ENCODE results near the gene BCAP31. TPM values are rescaled to one million over a fixed set of nuclear protein-coding genes. Genes with fewer than 3 reads are reported as not detected.
A peak's percentile ranks its signal among the peaks of the same experiment; 100 is the strongest.

The BCAP31 gene
- total RNA-seq, 1 experiment from 2014 or later: 289 TPM

DNA sequence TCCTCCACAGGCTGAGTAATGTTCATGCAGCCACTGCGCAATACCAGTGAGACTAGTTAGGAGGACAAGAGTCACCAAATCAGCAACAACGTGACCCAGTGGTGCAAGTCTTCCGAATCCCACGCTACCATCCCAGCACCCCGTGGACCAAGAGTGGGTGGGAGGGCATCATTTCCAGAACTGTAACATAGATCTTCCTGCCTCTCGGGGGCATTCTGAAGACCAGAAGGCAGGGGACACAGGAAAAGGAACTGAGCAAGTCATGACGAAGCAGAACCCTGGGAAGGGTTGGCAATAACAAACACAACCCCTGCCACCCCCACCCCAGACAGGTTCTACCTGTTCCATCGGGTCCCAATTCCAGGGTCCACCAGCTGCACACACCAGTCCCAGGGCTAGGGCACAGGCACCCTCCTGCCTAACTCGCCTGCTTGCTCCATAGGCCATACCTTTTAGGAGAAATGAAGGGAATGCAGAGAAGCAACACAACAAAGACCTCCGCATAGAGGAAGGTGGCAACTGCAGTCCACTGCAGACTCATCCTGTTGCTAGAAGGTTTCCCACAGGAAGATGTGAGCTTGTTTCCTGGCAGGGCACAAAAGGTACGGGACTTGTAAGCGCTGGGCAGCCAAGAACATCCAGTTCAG lies 1.4 kb downstream of the BCAP31 start:
- H3K4me3 ChIP-seq (ENCODE audit: low read length): peak overlapping the region; percentile 92
- peaks cover 91% of the 10 kb centered on the region for H3K79me2 ChIP-seq (ENCODE audit: low read length)
- peaks cover 34% of the 10 kb centered on the region for H3K36me3 ChIP-seq (ENCODE audit: low read depth, low read length)
- peak overlapping the region; percentile 97 for H3K9ac ChIP-seq (ENCODE audit: low read length)
- CTCF ChIA-PET: no interaction called here
- H3K4me1 ChIP-seq (ENCODE audit: insufficient read depth, low read length): peaks cover 30% of the 10 kb centered on the region
- DNase-seq (peak; percentile 74), ATAC-seq (no peak)
- H3F3A ChIP-seq (ENCODE audit: low read length, unreplicated experiment): no peaks in the 10 kb centered on the region
- H3K27ac ChIP-seq (ENCODE audit: low read length): peak overlapping the region; percentile 92
- H3K9me2 ChIP-seq (replicated peaks; ENCODE audit: low read length): no peaks in the 10 kb centered on the region
- no TSS peak for BruUV-seq (replicated peaks)
- H2AFZ ChIP-seq (ENCODE audit: low read length): no peak overlapping the region
- H3K4me2 ChIP-seq (ENCODE audit: low read length): peak overlapping the region; percentile 93
- POLR2A ChIA-PET (ENCODE audit: unreplicated experiment): no interaction called here
- TF ChIP-seq CTCF (conservative IDR thresholded peaks at IDR 0.05; ENCODE audit: low read depth, low read length): no peak
- TF ChIP-seq EZH2phosphoT487 (IDR thresholded peaks at IDR 0.05; ENCODE audit: borderline replicate concordance, low read length): no peak
- TF ChIP-seq EZH2 (IDR thresholded peaks at IDR 0.05; ENCODE audit: low read length, unreplicated experiment): no peak
- intact Hi-C loops (cut with micrococcal nuclease): loop anchor here (2.0 kb wide), 1 partner anchor 14 kb away; no protein-coding TSS in a partner anchor
- no peaks in the 10 kb centered on the region for H3K9me3 ChIP-seq (ENCODE audit: low read length)
- peaks cover 16% of the 10 kb centered on the region; the same call in 1 of the 2 replicates for H4K20me1 ChIP-seq (ENCODE audit: low read length)
- no peaks in the 10 kb centered on the region for H3K27me3 ChIP-seq (ENCODE audit: low read length)

DNA sequence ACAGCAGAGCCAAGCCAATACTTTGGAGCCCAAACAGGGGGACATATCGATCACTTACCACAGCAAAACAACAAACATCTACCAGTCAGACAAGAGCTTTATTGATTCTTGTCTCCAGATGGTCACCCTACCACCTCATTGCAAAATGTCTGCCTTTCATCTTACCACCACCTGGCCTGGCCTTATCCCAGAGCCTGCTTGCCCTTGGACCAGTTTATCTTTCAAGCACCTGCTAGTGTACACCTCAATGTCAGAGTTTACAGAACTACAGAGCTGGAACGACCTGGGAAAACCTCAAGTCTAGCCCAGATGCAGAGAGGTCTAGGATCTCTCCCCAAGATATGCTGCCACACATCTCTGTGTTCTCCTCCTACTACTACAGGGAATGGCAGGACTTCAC lies 4.5 kb downstream of the BCAP31 start:
- Histone ChIP-seq H3K9me3 (ENCODE audit: low read length) (no peaks in the 10 kb centered on the region), H2AFZ (ENCODE audit: low read length) (no peak overlapping the region), H3K4me3 (ENCODE audit: low read length) (no peak overlapping the region), H3F3A (ENCODE audit: low read length, unreplicated experiment) (no peaks in the 10 kb centered on the region), H3K36me3 (ENCODE audit: low read depth, low read length) (peaks cover 50% of the 10 kb centered on the region), H3K4me1 (ENCODE audit: insufficient read depth, low read length) (peaks cover 7% of the 10 kb centered on the region; the same call in 1 of the 2 replicates), H4K20me1 (ENCODE audit: low read length) (peaks cover 17% of the 10 kb centered on the region; the same call in 1 of the 2 replicates), H3K9ac (ENCODE audit: low read length) (no peak overlapping the region), H3K27me3 (ENCODE audit: low read length) (no peaks in the 10 kb centered on the region), H3K27ac (ENCODE audit: low read length) (no peak overlapping the region), H3K79me2 (ENCODE audit: low read length) (peaks cover 68% of the 10 kb centered on the region), H3K9me2 (replicated peaks; ENCODE audit: low read length) (no peaks in the 10 kb centered on the region), H3K4me2 (ENCODE audit: low read length) (no peak overlapping the region)
- ATAC-seq (no peak), DNase-seq (no peak)
- ChIA-PET POLR2A (ENCODE audit: unreplicated experiment) (no interaction called here), CTCF (no interaction called here)
- BruUV-seq (replicated peaks): no TSS peak
- TF ChIP-seq EZH2 (IDR thresholded peaks at IDR 0.05; ENCODE audit: low read length, unreplicated experiment) (no peak), CTCF (conservative IDR thresholded peaks at IDR 0.05; ENCODE audit: low read depth, low read length) (no peak), EZH2phosphoT487 (IDR thresholded peaks at IDR 0.05; ENCODE audit: borderline replicate concordance, low read length) (no peak)
- intact Hi-C loops (cut with micrococcal nuclease): no loop called here

DNA sequence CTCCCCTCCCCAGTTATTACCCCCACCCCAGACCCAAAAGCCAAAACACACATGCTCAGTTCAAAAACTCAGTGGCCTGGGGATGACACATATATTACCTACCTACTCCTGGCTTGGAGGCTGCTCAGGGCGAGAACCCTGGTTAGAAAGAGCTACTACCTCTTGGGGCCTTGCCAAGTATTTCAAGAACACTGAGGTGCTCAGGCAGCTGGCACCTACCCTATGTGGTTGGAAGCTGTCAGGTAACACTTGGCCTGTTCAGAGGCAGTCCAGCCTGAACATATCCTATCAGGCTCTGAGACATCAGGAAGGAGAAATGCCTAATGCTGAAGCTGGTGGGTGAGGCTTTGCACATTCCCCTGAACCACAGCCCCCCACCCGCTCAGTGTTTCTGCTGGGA lies 4.9 kb downstream of the BCAP31 start:
- Histone ChIP-seq H3K9me2 (replicated peaks; ENCODE audit: low read length) (no peaks in the 10 kb centered on the region), H3K4me2 (ENCODE audit: low read length) (no peak overlapping the region), H3K4me1 (ENCODE audit: insufficient read depth, low read length) (peaks cover 7% of the 10 kb centered on the region; the same call in 1 of the 2 replicates), H3K27ac (ENCODE audit: low read length) (no peak overlapping the region), H3K9ac (ENCODE audit: low read length) (no peak overlapping the region), H3K27me3 (ENCODE audit: low read length) (no peaks in the 10 kb centered on the region), H4K20me1 (ENCODE audit: low read length) (peaks cover 17% of the 10 kb centered on the region; the same call in 1 of the 2 replicates), H3F3A (ENCODE audit: low read length, unreplicated experiment) (no peaks in the 10 kb centered on the region), H3K79me2 (ENCODE audit: low read length) (peaks cover 68% of the 10 kb centered on the region), H3K36me3 (ENCODE audit: low read depth, low read length) (peaks cover 53% of the 10 kb centered on the region), H3K4me3 (ENCODE audit: low read length) (no peak overlapping the region), H2AFZ (ENCODE audit: low read length) (no peak overlapping the region), H3K9me3 (ENCODE audit: low read length) (no peaks in the 10 kb centered on the region)
- ChIA-PET CTCF (no interaction called here), POLR2A (ENCODE audit: unreplicated experiment) (no interaction called here)
- no peak for ATAC-seq
- TF ChIP-seq EZH2 (IDR thresholded peaks at IDR 0.05; ENCODE audit: low read length, unreplicated experiment) (no peak), EZH2phosphoT487 (IDR thresholded peaks at IDR 0.05; ENCODE audit: borderline replicate concordance, low read length) (no peak)
- DNase-seq: no peak
- no TSS peak for BruUV-seq (replicated peaks)
- intact Hi-C loops (cut with micrococcal nuclease): no loop called here

Measured in PC-3 (cell line).